WTC11 (cell line): ENCODE results near the gene SH3PXD2A. TPM values are rescaled to one million over a fixed set of nuclear protein-coding genes. Genes with fewer than 3 reads are reported as not detected.

Experiments used
- ATAC-seq: fragments of 200-7000 bp; cut with Tn5 transposase; 2 replicates; pipeline ENCODE4 v1.10.0; 2021; ENCODE audit warnings: mild to moderate bottlenecking, moderate library complexity
- CTCF ChIA-PET: fragments of 300-600 bp; sonication (Branson Sonifier 250); formaldehyde crosslinking; loops from one replicate; lab custom pipeline; 2021; ENCODE audit warnings: antibody characterized with exemption; lab: Charles Lee
- POLR2A ChIA-PET: fragments of 350-600 bp; sonication (Branson Sonifier 250); formaldehyde crosslinking; loops from one replicate; lab custom pipeline; 2021; ENCODE audit warnings: antibody characterized with exemption; lab: Charles Lee
- DNase-seq: peaks from one replicate; pipeline ENCODE4 v3.0.0; 2021; ENCODE audit warnings: low spot score
- H3K27ac Mint-ChIP-seq: 2 replicates; pipeline ENCODE4 v1.8.0; 2021; ENCODE audit warnings: mixed read lengths
- H3K27me3 Mint-ChIP-seq: 2 replicates; pipeline ENCODE4 v1.8.0; 2021; ENCODE audit warnings: low read depth, mild to moderate bottlenecking, moderate library complexity, mixed read lengths
- H3K36me3 Mint-ChIP-seq: 2 replicates; pipeline ENCODE4 v1.8.0; 2021; ENCODE audit warnings: mixed read lengths
- H3K4me1 Mint-ChIP-seq: 2 replicates; pipeline ENCODE4 v1.8.0; 2022; ENCODE audit warnings: mixed read lengths
- H3K4me3 Mint-ChIP-seq: 2 replicates; pipeline ENCODE4 v1.8.0; 2021; ENCODE audit warnings: mild to moderate bottlenecking, moderate library complexity, mixed read lengths
- H3K9me3 Mint-ChIP-seq: 2 replicates; pipeline ENCODE4 v1.8.0; 2021; ENCODE audit warnings: mixed read lengths
- AR ChIP-seq: fragments of 250-450 bp; sonication (Bioruptor Pico); IDR thresholded peaks from 2 replicates; pipeline ENCODE4 v1.9.0; 2021; ENCODE audit warnings: mild to moderate bottlenecking
- ARID4B ChIP-seq: sonication (generic); formaldehyde crosslinking; IDR thresholded peaks from 2 replicates; pipeline ENCODE4 v1.8.0; 2023; ENCODE audit warnings: missing genetic modification reagents, mild to moderate bottlenecking, borderline replicate concordance
- CBFB ChIP-seq: sonication (generic); formaldehyde crosslinking; IDR thresholded peaks from 2 replicates; pipeline ENCODE4 v1.8.1; 2022; ENCODE audit warnings: mild to moderate bottlenecking, low read depth, missing genetic modification reagents
- ETV6 ChIP-seq: sonication (generic); formaldehyde crosslinking; IDR thresholded peaks from 2 replicates; pipeline ENCODE4 v1.8.1; 2022; ENCODE audit warnings: mild to moderate bottlenecking, missing genetic modification reagents
- HMGA2 ChIP-seq: fragments of 250-450 bp; sonication (Bioruptor Pico); IDR thresholded peaks from 2 replicates; pipeline ENCODE4 v1.4.0; 2021; ENCODE audit warnings: mild to moderate bottlenecking, moderate library complexity
- KAT7 ChIP-seq: sonication (generic); formaldehyde crosslinking; IDR thresholded peaks from 2 replicates; pipeline ENCODE4 v1.8.1; 2023; ENCODE audit warnings: missing genetic modification reagents, mild to moderate bottlenecking, borderline replicate concordance
- OVOL2 ChIP-seq: fragments of 250-450 bp; sonication (Bioruptor Pico); IDR thresholded peaks from 2 replicates; pipeline ENCODE4 v1.9.0; 2021; ENCODE audit warnings: mild to moderate bottlenecking, borderline replicate concordance
- SMAD3 ChIP-seq: sonication (generic); formaldehyde crosslinking; IDR thresholded peaks from 2 replicates; pipeline ENCODE4 v1.8.0; 2022; ENCODE audit warnings: missing genetic modification reagents, mild to moderate bottlenecking, borderline replicate concordance
- SOX15 ChIP-seq: fragments of 250-450 bp; sonication (Bioruptor Pico); IDR thresholded peaks from 2 replicates; pipeline ENCODE4 v1.9.0; 2021; ENCODE audit warnings: mild to moderate bottlenecking
- TEAD1 ChIP-seq: sonication (generic); formaldehyde crosslinking; IDR thresholded peaks from 2 replicates; pipeline ENCODE4 v1.8.0; 2022; ENCODE audit warnings: mild to moderate bottlenecking, missing genetic modification reagents
- ZBTB43 ChIP-seq: sonication (generic); formaldehyde crosslinking; IDR thresholded peaks from 2 replicates; pipeline ENCODE4 v1.8.1; 2023; ENCODE audit warnings: mild to moderate bottlenecking, missing genetic modification reagents
- ZNF138 ChIP-seq: sonication (generic); formaldehyde crosslinking; conservative IDR thresholded peaks from 2 replicates; pipeline ENCODE4 v1.8.1; 2022; ENCODE audit warnings: mild to moderate bottlenecking, moderate library complexity, missing genetic modification reagents
- ZNF281 ChIP-seq: sonication (generic); formaldehyde crosslinking; IDR thresholded peaks from 2 replicates; pipeline ENCODE4 v1.8.0; 2023; ENCODE audit warnings: mild to moderate bottlenecking, missing genetic modification reagents
- ZNF396 ChIP-seq: fragments of 250-450 bp; sonication (Bioruptor Pico); IDR thresholded peaks from 2 replicates; pipeline ENCODE4 v1.8.0; 2021; ENCODE audit warnings: mild to moderate bottlenecking, moderate library complexity, borderline replicate concordance
- total RNA-seq: library from RNA; stranded (reverse); gene quantifications from 3 replicates; pipeline ENCODE4 v1.2.3, GENCODE V29; 2021
- TF ChIP-seq, protein P1 (sequence below): sonication (generic); formaldehyde crosslinking; IDR thresholded peaks from 2 replicates; pipeline ENCODE4 v1.8.1; 2023; ENCODE audit warnings: mild to moderate bottlenecking, missing genetic modification reagents, moderate library complexity
- TF ChIP-seq, protein P2 (sequence below): sonication (generic); formaldehyde crosslinking; IDR thresholded peaks from 2 replicates; pipeline ENCODE4 v1.8.1; 2022; ENCODE audit warnings: mild to moderate bottlenecking, moderate library complexity, missing genetic modification reagents
- TF ChIP-seq, protein P3 (sequence below): sonication (generic); formaldehyde crosslinking; conservative IDR thresholded peaks from 2 replicates; pipeline ENCODE4 v1.8.1; 2023; ENCODE audit warnings: mild to moderate bottlenecking, low read depth, missing genetic modification reagents, moderate library complexity
- TF ChIP-seq, protein P4 (sequence below): fragments of 250-450 bp; sonication (Bioruptor Pico); conservative IDR thresholded peaks from 2 replicates; pipeline ENCODE4 v1.9.0; 2021; ENCODE audit warnings: mild to moderate bottlenecking

SH3PXD2A gene
- total RNA-seq, 1 experiment from 2014 or later = 15.7 TPM

DNA sequence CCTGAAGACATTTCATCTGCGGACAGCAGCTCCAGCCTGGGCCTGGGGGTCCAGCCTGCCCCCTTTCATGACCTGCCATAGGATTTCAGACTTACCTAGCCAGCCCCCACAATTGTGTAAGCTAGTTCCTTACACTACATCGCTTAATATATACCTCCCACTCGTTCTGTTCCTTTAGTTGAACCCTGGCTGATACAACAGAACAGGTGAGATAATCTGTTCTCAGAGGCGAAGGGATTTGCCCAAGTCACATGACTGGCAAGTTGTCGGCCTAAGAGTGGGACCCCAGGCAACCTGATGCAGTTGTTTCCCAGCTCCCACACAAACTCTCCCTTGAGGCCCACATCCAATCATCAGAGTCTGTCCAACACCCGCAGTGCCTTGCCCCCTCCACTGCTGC lies 168.2 kb downstream of the SH3PXD2A start:
- no peak for TF ChIP-seq ZBTB43
- no peak for TF ChIP-seq ARID4B
- TF ChIP-seq OVOL2 (CRISPR knock-in tag) = no peak
- TF ChIP-seq TEAD1 (CRISPR knock-in tag) = no peak
- TF ChIP-seq, protein P1, sequence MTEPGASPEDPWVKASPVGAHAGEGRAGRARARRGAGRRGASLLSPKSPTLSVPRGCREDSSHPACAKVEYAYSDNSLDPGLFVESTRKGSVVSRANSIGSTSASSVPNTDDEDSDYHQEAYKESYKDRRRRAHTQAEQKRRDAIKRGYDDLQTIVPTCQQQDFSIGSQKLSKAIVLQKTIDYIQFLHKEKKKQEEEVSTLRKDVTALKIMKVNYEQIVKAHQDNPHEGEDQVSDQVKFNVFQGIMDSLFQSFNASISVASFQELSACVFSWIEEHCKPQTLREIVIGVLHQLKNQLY (CRISPR knock-in tag) = no peak
- TF ChIP-seq SOX15 = no peak
- TF ChIP-seq AR (CRISPR knock-in tag) = no peak
- no peak for TF ChIP-seq CBFB (CRISPR knock-in tag)
- TF ChIP-seq ETV6 (CRISPR knock-in tag) = no peak
- no peak for TF ChIP-seq HMGA2 (CRISPR knock-in tag)
- TF ChIP-seq, protein P2, sequence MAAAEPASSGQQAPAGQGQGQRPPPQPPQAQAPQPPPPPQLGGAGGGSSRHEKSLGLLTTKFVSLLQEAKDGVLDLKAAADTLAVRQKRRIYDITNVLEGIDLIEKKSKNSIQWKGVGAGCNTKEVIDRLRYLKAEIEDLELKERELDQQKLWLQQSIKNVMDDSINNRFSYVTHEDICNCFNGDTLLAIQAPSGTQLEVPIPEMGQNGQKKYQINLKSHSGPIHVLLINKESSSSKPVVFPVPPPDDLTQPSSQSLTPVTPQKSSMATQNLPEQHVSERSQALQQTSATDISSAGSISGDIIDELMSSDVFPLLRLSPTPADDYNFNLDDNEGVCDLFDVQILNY (CRISPR knock-in tag) = no peak
- TF ChIP-seq, protein P3, sequence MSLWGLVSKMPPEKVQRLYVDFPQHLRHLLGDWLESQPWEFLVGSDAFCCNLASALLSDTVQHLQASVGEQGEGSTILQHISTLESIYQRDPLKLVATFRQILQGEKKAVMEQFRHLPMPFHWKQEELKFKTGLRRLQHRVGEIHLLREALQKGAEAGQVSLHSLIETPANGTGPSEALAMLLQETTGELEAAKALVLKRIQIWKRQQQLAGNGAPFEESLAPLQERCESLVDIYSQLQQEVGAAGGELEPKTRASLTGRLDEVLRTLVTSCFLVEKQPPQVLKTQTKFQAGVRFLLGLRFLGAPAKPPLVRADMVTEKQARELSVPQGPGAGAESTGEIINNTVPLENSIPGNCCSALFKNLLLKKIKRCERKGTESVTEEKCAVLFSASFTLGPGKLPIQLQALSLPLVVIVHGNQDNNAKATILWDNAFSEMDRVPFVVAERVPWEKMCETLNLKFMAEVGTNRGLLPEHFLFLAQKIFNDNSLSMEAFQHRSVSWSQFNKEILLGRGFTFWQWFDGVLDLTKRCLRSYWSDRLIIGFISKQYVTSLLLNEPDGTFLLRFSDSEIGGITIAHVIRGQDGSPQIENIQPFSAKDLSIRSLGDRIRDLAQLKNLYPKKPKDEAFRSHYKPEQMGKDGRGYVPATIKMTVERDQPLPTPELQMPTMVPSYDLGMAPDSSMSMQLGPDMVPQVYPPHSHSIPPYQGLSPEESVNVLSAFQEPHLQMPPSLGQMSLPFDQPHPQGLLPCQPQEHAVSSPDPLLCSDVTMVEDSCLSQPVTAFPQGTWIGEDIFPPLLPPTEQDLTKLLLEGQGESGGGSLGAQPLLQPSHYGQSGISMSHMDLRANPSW = no peak
- TF ChIP-seq SMAD3 (CRISPR knock-in tag) = no peak
- TF ChIP-seq KAT7 = no peak
- no peak for TF ChIP-seq ZNF281 (CRISPR knock-in tag)
- TF ChIP-seq ZNF396 = no peak
- no peak for TF ChIP-seq ZNF138 (CRISPR knock-in tag)
- TF ChIP-seq, protein P4, sequence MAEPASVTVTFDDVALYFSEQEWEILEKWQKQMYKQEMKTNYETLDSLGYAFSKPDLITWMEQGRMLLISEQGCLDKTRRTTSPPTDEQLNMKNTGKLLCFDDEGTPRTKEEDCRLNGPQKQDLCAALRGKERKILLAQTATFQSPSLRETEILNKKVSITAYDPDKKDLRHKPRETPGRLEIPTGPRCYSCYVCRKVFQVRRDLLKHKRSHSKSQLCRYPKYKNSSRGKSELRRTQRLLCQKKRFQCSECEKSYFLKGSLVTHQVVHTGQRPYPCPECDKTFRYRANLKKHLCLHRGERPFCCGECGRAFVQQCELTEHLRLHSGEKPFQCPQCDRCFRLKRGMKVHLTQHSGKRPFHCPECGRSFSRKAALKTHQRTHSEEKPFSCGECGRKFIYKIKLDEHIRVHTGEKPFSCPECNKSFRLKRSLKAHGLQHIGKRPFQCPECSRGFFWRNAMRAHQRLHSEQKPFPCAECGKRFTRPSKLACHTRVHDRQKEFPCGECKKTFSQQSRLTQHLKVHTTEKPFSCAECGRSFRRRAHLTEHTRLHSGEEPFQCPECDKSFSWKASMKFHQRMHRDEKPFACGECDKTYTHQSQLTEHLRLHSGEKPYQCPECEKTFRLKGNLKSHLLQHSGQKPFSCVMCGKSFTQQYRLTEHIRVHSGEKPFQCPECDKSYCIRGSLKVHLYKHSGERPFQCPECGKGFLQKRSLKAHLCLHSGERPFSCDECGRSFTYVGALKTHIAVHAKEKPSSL (CRISPR knock-in tag) = no peak
- H3K27ac Mint-ChIP-seq = no peak overlapping the region
- no peaks in the 10 kb centered on the region for H3K9me3 Mint-ChIP-seq
- DNase-seq = no peak
- H3K27me3 Mint-ChIP-seq = peaks cover 14% of the 10 kb centered on the region
- peaks cover 25% of the 10 kb centered on the region for H3K4me1 Mint-ChIP-seq
- no peak overlapping the region for H3K4me3 Mint-ChIP-seq
- no peak for ATAC-seq
- CTCF ChIA-PET = interaction anchor here (0.7 to 4.9 kb wide), 18 partner anchors 11 to 268 kb away, joined by 3 to 105 read pairs (median 14); partner anchors contain the start of gene NEURL1
- POLR2A ChIA-PET = interaction anchor here (0.6 kb wide), 1 partner anchor 49 kb away, joined by 4 read pairs; no protein-coding TSS in a partner anchor
- no peaks in the 10 kb centered on the region for H3K36me3 Mint-ChIP-seq
